Measurements from ENCODE around the gene VAMP7. TPM values are rescaled to one million over a fixed set of nuclear protein-coding genes. Genes with fewer than 3 reads are reported as not detected.
"Not testable (repeated sequence)": the region's sequence is repeated elsewhere in the genome, so short reads cannot be mapped to it uniquely, and the experiment has no call there.

The VAMP7 gene
- total RNA-seq, 2 donors from 2014 or later, result 27.0 to 38.9 TPM

- peaks cover 0 to 12% of the 10 kb centered on the region in 2 donors for H3K27me3 Mint-ChIP-seq
- peaks cover 5% of the 10 kb centered on the region for H3K36me3 Mint-ChIP-seq
- ATAC-seq (no peak), DNase-seq (ENCODE audit: low spot score) (no peak)
- H3K27ac Mint-ChIP-seq, result no peak overlapping the region
- no peaks in the 10 kb centered on the region for H3K9me3 Mint-ChIP-seq
- H3K4me1 Mint-ChIP-seq (ENCODE audit: low read depth in 2 of 2), result no peaks in the 10 kb centered on the region
- no peak overlapping the region for H3K4me3 Mint-ChIP-seq
Measured at GRCh38 chrX:155983326-155983725, 102.2 kb downstream of the VAMP7 start.

DNA sequence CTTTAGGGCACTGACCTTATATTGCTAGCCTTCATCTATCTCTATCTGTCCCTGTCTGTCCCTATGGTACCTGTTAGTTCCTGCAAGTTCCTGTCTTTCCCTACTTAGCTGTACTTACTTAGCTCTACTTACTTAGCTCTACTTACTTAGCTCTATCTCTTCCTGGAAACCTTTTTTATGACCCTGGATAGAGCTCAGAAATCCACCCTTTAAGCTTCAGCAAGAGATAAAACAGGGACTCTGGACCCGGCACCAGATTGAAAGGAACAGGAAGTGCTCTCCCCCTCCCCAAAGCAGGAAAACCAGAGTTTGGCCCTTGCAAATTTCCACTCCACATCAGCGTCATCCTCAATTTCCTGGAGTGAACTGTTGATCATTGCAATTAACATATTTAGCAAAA, 104.1 kb downstream of the VAMP7 start:
- no peak overlapping the region for H3K27ac Mint-ChIP-seq
- DNase-seq (ENCODE audit: low spot score) (no peak), ATAC-seq (no peak)
- H3K27me3 Mint-ChIP-seq, result peaks cover 8 to 14% of the 10 kb centered on the region in 2 donors
- no peaks in the 10 kb centered on the region for H3K9me3 Mint-ChIP-seq
- no peak overlapping the region for H3K4me3 Mint-ChIP-seq
- H3K36me3 Mint-ChIP-seq, result peaks cover 5% of the 10 kb centered on the region
- H3K4me1 Mint-ChIP-seq (ENCODE audit: low read depth in 2 of 2), result no peaks in the 10 kb centered on the region

GRCh38 chrX:155986995-155987394, 105.8 kb downstream of the VAMP7 start:
- not testable (repeated sequence) for DNase-seq (ENCODE audit: low spot score); ATAC-seq; H3K36me3 Mint-ChIP-seq; H3K4me3 Mint-ChIP-seq; H3K9me3 Mint-ChIP-seq; H3K27ac Mint-ChIP-seq; H3K4me1 Mint-ChIP-seq (ENCODE audit: low read depth in 2 of 2); H3K27me3 Mint-ChIP-seq

GRCh38 chrX:155988859-155989258, 107.7 kb downstream of the VAMP7 start:
- Mint-ChIP-seq H3K27me3 (peaks cover 8 to 9% of the 10 kb centered on the region in 2 donors), H3K4me3 (no peak overlapping the region), H3K9me3 (no peaks in the 10 kb centered on the region), H3K4me1 (ENCODE audit: low read depth in 2 of 2) (no peaks in the 10 kb centered on the region), H3K36me3 (no peaks in the 10 kb centered on the region), H3K27ac (no peak overlapping the region)
- DNase-seq (ENCODE audit: low spot score) (no peak), ATAC-seq (no peak)

Other genes starting within 250 kb of the VAMP7 start
- 1 to 10 TPM; 3.4 to 10.0 TPM for gene IL9R, start 116.4 kb downstream of the VAMP7 start, total RNA-seq